ENCODE results near the gene ZNHIT6. TPM values are rescaled to one million over a fixed set of nuclear protein-coding genes. Genes with fewer than 3 reads are reported as not detected.

Gene ZNHIT6
- total RNA-seq, 1 experiment from 2014 or later, result 16.1 TPM

DNA sequence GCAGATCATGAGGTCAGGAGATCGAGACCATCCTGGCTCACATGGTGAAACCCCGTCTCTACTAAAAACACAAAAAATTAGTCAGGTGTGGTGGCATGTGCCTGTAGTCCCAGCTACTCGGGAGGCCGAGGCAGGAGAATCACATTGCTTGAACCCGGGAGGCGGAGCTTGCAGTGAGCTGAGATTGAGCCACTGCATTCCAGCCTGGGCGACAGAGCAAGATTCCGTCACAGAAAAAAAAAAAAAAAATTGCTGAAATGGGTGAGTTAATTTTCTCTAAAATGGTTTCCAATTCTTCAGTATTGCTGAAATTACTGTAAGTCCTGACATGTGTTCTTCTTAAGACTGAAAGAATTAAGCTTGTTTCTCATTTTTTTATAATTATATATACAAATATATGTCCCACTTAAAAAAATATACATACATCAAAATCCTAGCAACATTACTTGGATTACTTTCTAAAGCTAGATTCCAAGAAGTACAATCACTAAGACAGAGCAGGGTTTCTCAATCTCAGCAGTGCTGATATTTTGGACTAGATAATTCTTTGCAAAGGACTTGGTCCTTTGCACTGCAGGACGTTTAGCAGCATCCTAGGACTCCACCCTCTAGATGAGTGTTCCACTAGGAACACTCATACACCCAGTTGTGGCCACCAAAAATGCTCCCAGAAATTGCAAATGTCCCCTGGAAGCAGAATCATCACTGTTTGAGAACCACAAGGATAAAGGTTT is 24.8 kb downstream of the ZNHIT6 start:
- Histone ChIP-seq H3F3A (ENCODE audit: insufficient read depth, low read depth) (0 out of 2 replicates have a peak, but pooled peaks cover 3% of the 10 kb centered on the region), H2AFZ (no peak overlapping the region), H3K4me2 (no peak overlapping the region), H3K27ac (no peak overlapping the region), H3K4me1 (replicated peaks; ENCODE audit: insufficient read depth) (no peaks in the 10 kb centered on the region), H4K20me1 (ENCODE audit: insufficient read depth) (no peaks in the 10 kb centered on the region), H3K9me2 (ENCODE audit: insufficient read depth) (no peaks in the 10 kb centered on the region), H3K9me3 (ENCODE audit: insufficient read depth, low read depth) (no peaks in the 10 kb centered on the region), H3K79me2 (ENCODE audit: low read depth) (peaks cover 23% of the 10 kb centered on the region; the same call in 1 of the 2 replicates), H3K27me3 (ENCODE audit: insufficient read depth, low read depth) (no peaks in the 10 kb centered on the region), H3K4me3 (no peak overlapping the region), H3K36me3 (ENCODE audit: low read depth) (peaks cover 27% of the 10 kb centered on the region)
- ChIA-PET CTCF (no interaction called here), POLR2A (ENCODE audit: unreplicated experiment) (interaction anchor here (0.7 kb wide), 1 partner anchor 208 kb away, joined by 4 read pairs; no protein-coding TSS in a partner anchor)
- BruUV-seq (replicated peaks), result no TSS peak
- intact Hi-C loops (cut with micrococcal nuclease; ENCODE audit: unreplicated experiment), result no loop called here
- DNase-seq, result no peak
- TF ChIP-seq, protein P1, sequence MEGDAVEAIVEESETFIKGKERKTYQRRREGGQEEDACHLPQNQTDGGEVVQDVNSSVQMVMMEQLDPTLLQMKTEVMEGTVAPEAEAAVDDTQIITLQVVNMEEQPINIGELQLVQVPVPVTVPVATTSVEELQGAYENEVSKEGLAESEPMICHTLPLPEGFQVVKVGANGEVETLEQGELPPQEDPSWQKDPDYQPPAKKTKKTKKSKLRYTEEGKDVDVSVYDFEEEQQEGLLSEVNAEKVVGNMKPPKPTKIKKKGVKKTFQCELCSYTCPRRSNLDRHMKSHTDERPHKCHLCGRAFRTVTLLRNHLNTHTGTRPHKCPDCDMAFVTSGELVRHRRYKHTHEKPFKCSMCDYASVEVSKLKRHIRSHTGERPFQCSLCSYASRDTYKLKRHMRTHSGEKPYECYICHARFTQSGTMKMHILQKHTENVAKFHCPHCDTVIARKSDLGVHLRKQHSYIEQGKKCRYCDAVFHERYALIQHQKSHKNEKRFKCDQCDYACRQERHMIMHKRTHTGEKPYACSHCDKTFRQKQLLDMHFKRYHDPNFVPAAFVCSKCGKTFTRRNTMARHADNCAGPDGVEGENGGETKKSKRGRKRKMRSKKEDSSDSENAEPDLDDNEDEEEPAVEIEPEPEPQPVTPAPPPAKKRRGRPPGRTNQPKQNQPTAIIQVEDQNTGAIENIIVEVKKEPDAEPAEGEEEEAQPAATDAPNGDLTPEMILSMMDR (conservative IDR thresholded peaks at IDR 0.05), result no peak
- no peak for TF ChIP-seq EZH2 (IDR thresholded peaks at IDR 0.05; ENCODE audit: low read depth)

DNA sequence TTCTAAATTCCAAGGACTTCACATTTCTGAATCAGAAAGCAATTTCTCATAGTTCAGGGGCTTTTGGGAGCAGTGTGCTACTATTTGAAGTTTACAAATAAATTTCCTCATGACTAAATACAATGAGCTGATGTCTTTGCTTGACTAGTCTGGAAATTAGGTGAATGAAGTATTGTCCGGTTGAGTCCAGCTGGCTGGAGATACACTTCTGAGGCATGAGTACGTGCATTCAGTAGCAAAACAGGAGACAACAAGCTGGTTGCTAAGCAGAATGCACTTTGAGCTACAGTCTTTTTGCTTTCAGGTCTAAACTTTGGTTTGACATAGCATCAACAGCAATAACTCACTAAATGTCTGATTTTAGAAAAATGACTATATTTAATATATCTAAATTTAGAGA is 27.1 kb downstream of the ZNHIT6 start:
- H3K27me3 ChIP-seq (ENCODE audit: insufficient read depth, low read depth), result no peaks in the 10 kb centered on the region
- intact Hi-C loops (cut with micrococcal nuclease; ENCODE audit: unreplicated experiment), result no loop called here
- peak in 1 of 2 experiments; percentile 69 for DNase-seq
- peaks cover 6% of the 10 kb centered on the region; the same call in 1 of the 2 replicates for H3F3A ChIP-seq (ENCODE audit: insufficient read depth, low read depth)
- H3K4me1 ChIP-seq (replicated peaks; ENCODE audit: insufficient read depth), result no peaks in the 10 kb centered on the region
- H3K4me2 ChIP-seq, result no peak overlapping the region
- H3K79me2 ChIP-seq (ENCODE audit: low read depth), result 0 out of 2 replicates have a peak, but pooled peaks cover 16% of the 10 kb centered on the region
- TF ChIP-seq EZH2 (IDR thresholded peaks at IDR 0.05; ENCODE audit: low read depth), result no peak
- TF ChIP-seq, protein P1 (conservative IDR thresholded peaks at IDR 0.05), result no peak
- BruUV-seq (replicated peaks), result no TSS peak
- no peaks in the 10 kb centered on the region for H3K9me3 ChIP-seq (ENCODE audit: insufficient read depth, low read depth)
- 0 out of 2 replicates have a peak, but pooled peaks cover 3% of the 10 kb centered on the region for H4K20me1 ChIP-seq (ENCODE audit: insufficient read depth)
- ChIA-PET POLR2A (ENCODE audit: unreplicated experiment) (no interaction called here), CTCF (no interaction called here)
- peaks cover 36% of the 10 kb centered on the region for H3K36me3 ChIP-seq (ENCODE audit: low read depth)
- no peak overlapping the region for H3K27ac ChIP-seq
- no peaks in the 10 kb centered on the region for H3K9me2 ChIP-seq (ENCODE audit: insufficient read depth)
- no peak overlapping the region for H3K4me3 ChIP-seq
- no peak overlapping the region for H2AFZ ChIP-seq

DNA sequence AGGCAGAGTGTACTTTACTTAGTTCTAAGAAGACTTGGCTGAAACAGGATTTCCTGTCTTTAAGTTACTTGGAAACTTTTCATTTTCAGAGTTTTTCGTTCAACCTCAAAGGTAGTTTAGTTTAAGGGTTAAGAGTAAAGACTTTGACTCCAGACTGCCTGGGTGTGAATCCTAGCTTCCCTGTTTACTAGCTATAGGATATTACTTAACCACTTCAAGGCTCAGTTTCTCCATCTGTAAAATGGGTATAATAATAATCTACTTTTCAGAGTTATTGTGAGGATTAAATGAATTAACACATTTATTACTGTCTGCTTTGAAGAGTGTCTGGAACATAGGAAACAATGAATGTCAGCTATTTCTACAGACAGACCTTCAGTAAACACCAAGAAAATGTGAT is 30.0 kb downstream of the ZNHIT6 start:
- intact Hi-C loops (cut with micrococcal nuclease; ENCODE audit: unreplicated experiment), result no loop called here
- ChIA-PET CTCF (no interaction called here), POLR2A (ENCODE audit: unreplicated experiment) (interaction anchor here (0.6 kb wide), 1 partner anchor 253 kb away, joined by 3 read pairs; no protein-coding TSS in a partner anchor)
- Histone ChIP-seq H4K20me1 (ENCODE audit: insufficient read depth) (peaks cover 8% of the 10 kb centered on the region; the same call in 1 of the 2 replicates), H3K4me1 (replicated peaks; ENCODE audit: insufficient read depth) (no peaks in the 10 kb centered on the region), H3K79me2 (ENCODE audit: low read depth) (0 out of 2 replicates have a peak, but pooled peaks cover 3% of the 10 kb centered on the region), H3K27me3 (ENCODE audit: insufficient read depth, low read depth) (no peaks in the 10 kb centered on the region), H3K36me3 (ENCODE audit: low read depth) (peaks cover 32% of the 10 kb centered on the region), H2AFZ (no peak overlapping the region), H3F3A (ENCODE audit: insufficient read depth, low read depth) (peaks cover 6% of the 10 kb centered on the region; the same call in 1 of the 2 replicates), H3K27ac (no peak overlapping the region), H3K9me2 (ENCODE audit: insufficient read depth) (no peaks in the 10 kb centered on the region), H3K4me2 (no peak overlapping the region), H3K9me3 (ENCODE audit: insufficient read depth, low read depth) (no peaks in the 10 kb centered on the region), H3K4me3 (no peak overlapping the region)
- no peak for DNase-seq
- TF ChIP-seq, protein P1 (conservative IDR thresholded peaks at IDR 0.05), result no peak
- TF ChIP-seq EZH2 (IDR thresholded peaks at IDR 0.05; ENCODE audit: low read depth), result no peak
- BruUV-seq (replicated peaks), result no TSS peak

Data from PC-9 (cell line).